WTC11 (cell line): Measurements from ENCODE around the gene ASB3. TPM values are rescaled to one million over a fixed set of nuclear protein-coding genes. Genes with fewer than 3 reads are reported as not detected.

ENCODE experiments used
- ATAC-seq: fragments of 200-7000 bp; cut with Tn5 transposase; 2 replicates; pipeline ENCODE4 v1.10.0; 2021; ENCODE audit warnings: mild to moderate bottlenecking, moderate library complexity
- CTCF ChIA-PET: fragments of 300-600 bp; sonication (Branson Sonifier 250); formaldehyde crosslinking; loops from one replicate; lab custom pipeline; 2021; ENCODE audit warnings: antibody characterized with exemption; lab: Charles Lee
- POLR2A ChIA-PET: fragments of 350-600 bp; sonication (Branson Sonifier 250); formaldehyde crosslinking; loops from one replicate; lab custom pipeline; 2021; ENCODE audit warnings: antibody characterized with exemption; lab: Charles Lee
- DNase-seq: peaks from one replicate; pipeline ENCODE4 v3.0.0; 2021; ENCODE audit warnings: low spot score
- H3K27ac Mint-ChIP-seq: 2 replicates; pipeline ENCODE4 v1.8.0; 2021; ENCODE audit warnings: mixed read lengths
- H3K27me3 Mint-ChIP-seq: 2 replicates; pipeline ENCODE4 v1.8.0; 2021; ENCODE audit warnings: low read depth, mild to moderate bottlenecking, moderate library complexity, mixed read lengths
- H3K36me3 Mint-ChIP-seq: 2 replicates; pipeline ENCODE4 v1.8.0; 2021; ENCODE audit warnings: mixed read lengths
- H3K4me1 Mint-ChIP-seq: 2 replicates; pipeline ENCODE4 v1.8.0; 2022; ENCODE audit warnings: mixed read lengths
- H3K4me3 Mint-ChIP-seq: 2 replicates; pipeline ENCODE4 v1.8.0; 2021; ENCODE audit warnings: mild to moderate bottlenecking, moderate library complexity, mixed read lengths
- H3K9me3 Mint-ChIP-seq: 2 replicates; pipeline ENCODE4 v1.8.0; 2021; ENCODE audit warnings: mixed read lengths
- AFF4 ChIP-seq: sonication (generic); formaldehyde crosslinking; IDR thresholded peaks from 2 replicates; pipeline ENCODE4 v1.8.1; 2023; ENCODE audit warnings: mild to moderate bottlenecking, missing genetic modification reagents, borderline replicate concordance
- CREM ChIP-seq: sonication (generic); formaldehyde crosslinking; IDR thresholded peaks from 2 replicates; pipeline ENCODE4 v1.8.1; 2022; ENCODE audit warnings: mild to moderate bottlenecking, missing genetic modification reagents, moderate library complexity
- GRHL2 ChIP-seq: fragments of 250-450 bp; sonication (Bioruptor Pico); IDR thresholded peaks from 2 replicates; pipeline ENCODE4 v1.8.0; 2022; ENCODE audit warnings: mild to moderate bottlenecking, moderate library complexity; ENCODE audit not compliant: insufficient replicate concordance, severe bottlenecking
- IRF2 ChIP-seq: sonication (generic); formaldehyde crosslinking; IDR thresholded peaks from 2 replicates; pipeline ENCODE4 v1.8.0; 2022; ENCODE audit warnings: low read depth, missing genetic modification reagents, borderline replicate concordance
- JAZF1 ChIP-seq: fragments of 250-450 bp; sonication (Bioruptor Pico); IDR thresholded peaks from 2 replicates; pipeline ENCODE4 v1.9.0; 2021; ENCODE audit warnings: moderate library complexity, mild to moderate bottlenecking, inconsistent platforms
- NR3C1 ChIP-seq: sonication (generic); formaldehyde crosslinking; conservative IDR thresholded peaks from 2 replicates; pipeline ENCODE4 v1.8.1; 2023; ENCODE audit warnings: low read depth, mild to moderate bottlenecking, missing genetic modification reagents
- SMAD4 ChIP-seq: sonication (generic); formaldehyde crosslinking; IDR thresholded peaks from 2 replicates; pipeline ENCODE4 v1.8.0; 2022; ENCODE audit warnings: mild to moderate bottlenecking, missing genetic modification reagents
- TEAD4 ChIP-seq: sonication (generic); formaldehyde crosslinking; IDR thresholded peaks from 2 replicates; pipeline ENCODE4 v1.8.0; 2022; ENCODE audit warnings: mild to moderate bottlenecking, missing genetic modification reagents
- ZSCAN18 ChIP-seq: fragments of 250-450 bp; sonication (Bioruptor Pico); IDR thresholded peaks from 2 replicates; pipeline ENCODE4 v2.1.2; 2022; ENCODE audit warnings: mild to moderate bottlenecking, moderate library complexity
- total RNA-seq: library from RNA; stranded (reverse); gene quantifications from 3 replicates; pipeline ENCODE4 v1.2.3, GENCODE V29; 2021

The ASB3 gene
- total RNA-seq, 1 experiment from 2014 or later: 30.2 TPM

- peaks cover 12% of the 10 kb centered on the region for H3K36me3 Mint-ChIP-seq
- no peak overlapping the region; the same call in 1 of the 2 replicates for H3K27ac Mint-ChIP-seq
- H3K4me3 Mint-ChIP-seq: no peak overlapping the region
- TF ChIP-seq NR3C1 (CRISPR knock-in tag) (no peak), JAZF1 (CRISPR knock-in tag) (no peak), IRF2 (no peak)
- no peaks in the 10 kb centered on the region for H3K27me3 Mint-ChIP-seq
- DNase-seq (no peak), ATAC-seq (no peak)
- ChIA-PET POLR2A (no interaction called here), CTCF (no interaction called here)
- H3K4me1 Mint-ChIP-seq: peaks cover 8% of the 10 kb centered on the region; the same call in 1 of the 2 replicates
- no peaks in the 10 kb centered on the region for H3K9me3 Mint-ChIP-seq
Measured at GRCh38 chr2:53820048-53820447, 33.3 kb upstream of the ASB3 start.

GRCh38 chr2:53819634-53820033 lies 32.9 kb upstream of the ASB3 start:
- POLR2A ChIA-PET: interaction anchor here (0.5 kb wide), 1 partner anchor 1479 kb away, joined by 3 read pairs; no protein-coding TSS in a partner anchor
- no peak overlapping the region for H3K4me3 Mint-ChIP-seq
- DNase-seq (no peak), ATAC-seq (peak; percentile 60)
- no peaks in the 10 kb centered on the region for H3K9me3 Mint-ChIP-seq
- no peaks in the 10 kb centered on the region for H3K27me3 Mint-ChIP-seq
- H3K36me3 Mint-ChIP-seq: peaks cover 12% of the 10 kb centered on the region
- TF ChIP-seq ZSCAN18 (CRISPR knock-in tag) (no peak), AFF4 (CRISPR knock-in tag) (no peak)
- CTCF ChIA-PET: no interaction called here
- H3K4me1 Mint-ChIP-seq: peaks cover 8% of the 10 kb centered on the region; the same call in 1 of the 2 replicates
- H3K27ac Mint-ChIP-seq: no peak overlapping the region; the same call in 1 of the 2 replicates

GRCh38 chr2:53818854-53819435 lies 32.2 kb upstream of the ASB3 start:
- ChIA-PET CTCF (no interaction called here), POLR2A (interaction anchor here (0.5 kb wide), 1 partner anchor 1478 kb away, joined by 3 read pairs; no protein-coding TSS in a partner anchor)
- Mint-ChIP-seq H3K9me3 (no peaks in the 10 kb centered on the region), H3K27me3 (no peaks in the 10 kb centered on the region), H3K4me1 (peaks cover 8% of the 10 kb centered on the region; the same call in 1 of the 2 replicates), H3K4me3 (no peak overlapping the region), H3K27ac (peak overlapping the region; percentile 19; the same call in 1 of the 2 replicates), H3K36me3 (peaks cover 12% of the 10 kb centered on the region)
- ATAC-seq: no peak
- no peak for DNase-seq
- no peak for TF ChIP-seq CREM (CRISPR knock-in tag)
- no peak for TF ChIP-seq TEAD4 (CRISPR knock-in tag)
- no peak for TF ChIP-seq AFF4 (CRISPR knock-in tag)
- no peak for TF ChIP-seq ZSCAN18 (CRISPR knock-in tag)
- TF ChIP-seq GRHL2 (CRISPR knock-in tag): no peak
- no peak for TF ChIP-seq SMAD4 (CRISPR knock-in tag)
